Left lung (tissue), 10 donors: Measurements from ENCODE around the gene CTDSPL. TPM values are rescaled to one million over a fixed set of nuclear protein-coding genes. Genes with fewer than 3 reads are reported as not detected.

Source experiments
- ATAC-seq: fragments of 200-7000 bp; cut with Tn5 transposase; one replicate; pipeline ENCODE4 v1.9.1; 2020; ENCODE audit warnings: moderate library complexity
- DNase-seq, 4 donors: peaks; one replicate each; pipeline ENCODE4 v3.0.0-alpha.2; 2013 to 2020
- H3K27ac ChIP-seq, 2 donors: fragments of 200-600 bp; sonication (generic) in 1 of 2; one replicate each; pipeline versions ENCODE4 v1.5.0 to v1.8.0; 2020 to 2021
- H3K27me3 ChIP-seq, 2 donors: fragments of 200-600 bp; sonication (generic) in 1 of 2; one replicate each; pipeline versions ENCODE4 v1.5.0 to v1.8.0; 2020 to 2021
- H3K36me3 ChIP-seq, 2 donors: fragments of 200-600 bp; sonication (generic) in 1 of 2; one replicate each; pipeline versions ENCODE4 v1.5.0 to v1.8.0; 2020 to 2021
- H3K4me1 ChIP-seq, 2 donors: fragments of 200-600 bp; one replicate each; pipeline ENCODE4 v1.8.0; 2021
- H3K4me3 ChIP-seq, 2 donors: fragments of 200-600 bp; sonication (generic) in 1 of 2; one replicate each; pipeline versions ENCODE4 v1.5.0 to v1.8.0; 2020 to 2021; ENCODE audit warnings: mild to moderate bottlenecking in 1 of 2
- H3K9me3 ChIP-seq, 2 donors: fragments of 200-600 bp; sonication (generic) in 1 of 2; one replicate each; pipeline versions ENCODE4 v1.5.0 to v1.8.0; 2020 to 2021
- intact Hi-C, 2 donors: fragments of 100-400 bp; cut with DNase I; formaldehyde crosslinking; loops; one replicate each; pipeline versions ENCODE4 v1.11.2 to v1.14.2; 2022
- polyA plus RNA-seq, 6 donors: library from polyadenylated mRNA; unstranded; fragments of 120-200 nt; gene quantifications; one replicate each; pipeline ENCODE4 v1.2.1, GENCODE V29; 2013; ENCODE audit not compliant: insufficient read length in 6 of 6
- total RNA-seq, 2 donors: library from RNA; stranded (reverse); fragmentation: NEBNext Ultra II Directional; extraction: Animal tissue kit (Norgen Biotek cat#: 25700); gene quantifications; one replicate each; pipeline ENCODE4 v1.2.1, GENCODE V29; 2021
- TF ChIP-seq, protein P1 (sequence below), 2 donors: fragments of 200-600 bp; sonication (generic) in 1 of 2; IDR thresholded peaks; one replicate each; pipeline versions ENCODE4 v1.5.0 to v1.8.0; 2021; ENCODE audit warnings: antibody characterized with exemption in 2 of 2
- donor health status: DM: no; HTN: yes; CAD: no.
- donor health status: DM: no; HTN: no; CAD: no.

Gene CTDSPL
- total and polyA plus RNA-seq, 8 donors: 46.9 to 122 (median 115) TPM

DNA sequence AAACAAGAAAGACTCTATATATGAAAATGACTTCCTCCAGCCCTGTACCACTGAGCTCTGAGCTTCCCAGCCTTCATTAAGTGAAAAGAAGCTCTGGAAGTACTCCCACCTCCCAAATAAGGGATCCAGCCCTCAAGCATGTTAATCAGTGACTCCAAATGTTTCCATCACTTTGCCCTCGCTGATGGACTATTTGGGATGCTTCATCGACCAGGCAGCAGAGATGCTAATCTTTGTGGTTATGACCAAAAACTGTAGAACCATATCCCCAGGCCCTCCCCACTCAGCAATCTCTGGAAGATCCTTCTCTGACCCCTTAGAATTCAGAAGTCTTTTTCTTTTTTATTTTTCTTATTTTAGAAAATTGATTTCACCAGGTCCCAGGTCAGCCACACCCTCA lies 2.3 kb upstream of the CTDSPL start:
- Histone ChIP-seq H3K36me3 (no peaks in the 10 kb centered on the region), H3K4me3 (no peak overlapping the region), H3K27ac (peak overlapping the region in 1 of 2 donors; percentile 82), H3K4me1 (peaks cover 12 to 38% of the 10 kb centered on the region in 2 donors), H3K9me3 (no peaks in the 10 kb centered on the region), H3K27me3 (no peaks in the 10 kb centered on the region)
- TF ChIP-seq, protein P1, sequence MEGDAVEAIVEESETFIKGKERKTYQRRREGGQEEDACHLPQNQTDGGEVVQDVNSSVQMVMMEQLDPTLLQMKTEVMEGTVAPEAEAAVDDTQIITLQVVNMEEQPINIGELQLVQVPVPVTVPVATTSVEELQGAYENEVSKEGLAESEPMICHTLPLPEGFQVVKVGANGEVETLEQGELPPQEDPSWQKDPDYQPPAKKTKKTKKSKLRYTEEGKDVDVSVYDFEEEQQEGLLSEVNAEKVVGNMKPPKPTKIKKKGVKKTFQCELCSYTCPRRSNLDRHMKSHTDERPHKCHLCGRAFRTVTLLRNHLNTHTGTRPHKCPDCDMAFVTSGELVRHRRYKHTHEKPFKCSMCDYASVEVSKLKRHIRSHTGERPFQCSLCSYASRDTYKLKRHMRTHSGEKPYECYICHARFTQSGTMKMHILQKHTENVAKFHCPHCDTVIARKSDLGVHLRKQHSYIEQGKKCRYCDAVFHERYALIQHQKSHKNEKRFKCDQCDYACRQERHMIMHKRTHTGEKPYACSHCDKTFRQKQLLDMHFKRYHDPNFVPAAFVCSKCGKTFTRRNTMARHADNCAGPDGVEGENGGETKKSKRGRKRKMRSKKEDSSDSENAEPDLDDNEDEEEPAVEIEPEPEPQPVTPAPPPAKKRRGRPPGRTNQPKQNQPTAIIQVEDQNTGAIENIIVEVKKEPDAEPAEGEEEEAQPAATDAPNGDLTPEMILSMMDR (IDR thresholded peaks at IDR 0.05): no peak
- ATAC-seq (no peak), DNase-seq (no peak)
- intact Hi-C loops: loop anchor here (5.0 to 10.0 kb wide), 2 partner anchors 105 to 108 kb away; no protein-coding TSS in a partner anchor

DNA sequence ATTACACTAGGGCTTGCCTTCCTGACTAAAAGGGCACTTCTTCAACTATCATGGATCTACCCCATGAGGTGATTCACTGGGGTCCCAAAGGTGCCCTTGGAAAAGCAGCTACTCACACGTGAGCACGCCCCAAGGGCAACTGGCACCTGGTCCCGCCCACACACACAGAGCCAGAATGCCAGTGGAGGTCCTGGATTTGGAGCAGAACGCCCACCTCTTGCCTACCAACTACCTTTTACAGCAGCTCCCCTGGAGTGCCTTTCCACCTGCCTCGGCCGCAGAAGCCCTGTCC lies 1.8 kb upstream of the CTDSPL start:
- TF ChIP-seq, protein P1 (IDR thresholded peaks at IDR 0.05): no peak
- Histone ChIP-seq H3K27ac (peak overlapping the region; percentile 50 to 82), H3K36me3 (no peaks in the 10 kb centered on the region), H3K9me3 (no peaks in the 10 kb centered on the region), H3K4me3 (no peak overlapping the region), H3K4me1 (peaks cover 12 to 38% of the 10 kb centered on the region in 2 donors), H3K27me3 (no peaks in the 10 kb centered on the region)
- DNase-seq (no peak), ATAC-seq (no peak)
- intact Hi-C loops: loop anchor here (5.0 to 10.0 kb wide), 2 partner anchors 105 to 107 kb away; no protein-coding TSS in a partner anchor

DNA sequence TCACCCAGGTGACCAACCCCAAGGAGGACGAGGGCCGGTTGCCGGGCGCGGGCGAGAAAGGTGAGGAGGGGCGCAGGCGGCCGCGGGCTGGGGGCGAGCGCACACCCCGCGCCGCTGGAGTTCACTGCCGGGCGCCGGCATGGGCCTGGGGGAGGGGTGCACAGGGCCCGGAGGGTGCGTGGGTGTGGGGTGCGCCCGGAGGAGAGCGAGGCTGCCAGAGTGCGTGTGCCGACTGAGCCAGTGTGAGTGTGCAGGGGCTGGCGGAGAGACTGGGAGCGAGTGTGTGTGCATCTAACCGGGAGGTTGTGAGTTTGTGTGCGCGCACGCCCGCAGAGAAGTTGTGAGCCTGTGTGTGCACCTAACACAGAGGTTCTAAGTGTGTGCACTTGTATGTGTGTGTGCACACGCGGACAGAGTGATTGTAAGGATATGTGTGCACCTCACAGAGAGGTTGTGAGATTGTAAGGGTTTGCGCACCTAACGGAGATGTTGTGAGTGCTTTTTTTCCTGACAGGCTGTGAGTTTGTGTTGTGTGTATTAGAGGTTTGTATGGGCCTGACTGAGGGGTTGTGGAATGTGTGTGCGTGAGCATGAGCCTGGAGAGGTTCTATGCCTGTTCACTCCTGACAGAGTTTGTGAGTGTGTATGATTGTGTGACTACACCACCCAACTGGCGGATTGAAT lies 681 bp downstream of the CTDSPL start:
- Histone ChIP-seq H3K36me3 (no peaks in the 10 kb centered on the region), H3K27ac (peak overlapping the region; percentile 66 to 67), H3K27me3 (no peaks in the 10 kb centered on the region), H3K4me3 (peak overlapping the region; percentile 59 to 63), H3K9me3 (no peaks in the 10 kb centered on the region), H3K4me1 (peaks cover 12 to 42% of the 10 kb centered on the region in 2 donors)
- TF ChIP-seq, protein P1 (IDR thresholded peaks at IDR 0.05): no peak
- peak; percentile 35 for ATAC-seq
- DNase-seq: peak; percentile 33 to 85 (median 49)
- intact Hi-C loops: no loop called here

DNA sequence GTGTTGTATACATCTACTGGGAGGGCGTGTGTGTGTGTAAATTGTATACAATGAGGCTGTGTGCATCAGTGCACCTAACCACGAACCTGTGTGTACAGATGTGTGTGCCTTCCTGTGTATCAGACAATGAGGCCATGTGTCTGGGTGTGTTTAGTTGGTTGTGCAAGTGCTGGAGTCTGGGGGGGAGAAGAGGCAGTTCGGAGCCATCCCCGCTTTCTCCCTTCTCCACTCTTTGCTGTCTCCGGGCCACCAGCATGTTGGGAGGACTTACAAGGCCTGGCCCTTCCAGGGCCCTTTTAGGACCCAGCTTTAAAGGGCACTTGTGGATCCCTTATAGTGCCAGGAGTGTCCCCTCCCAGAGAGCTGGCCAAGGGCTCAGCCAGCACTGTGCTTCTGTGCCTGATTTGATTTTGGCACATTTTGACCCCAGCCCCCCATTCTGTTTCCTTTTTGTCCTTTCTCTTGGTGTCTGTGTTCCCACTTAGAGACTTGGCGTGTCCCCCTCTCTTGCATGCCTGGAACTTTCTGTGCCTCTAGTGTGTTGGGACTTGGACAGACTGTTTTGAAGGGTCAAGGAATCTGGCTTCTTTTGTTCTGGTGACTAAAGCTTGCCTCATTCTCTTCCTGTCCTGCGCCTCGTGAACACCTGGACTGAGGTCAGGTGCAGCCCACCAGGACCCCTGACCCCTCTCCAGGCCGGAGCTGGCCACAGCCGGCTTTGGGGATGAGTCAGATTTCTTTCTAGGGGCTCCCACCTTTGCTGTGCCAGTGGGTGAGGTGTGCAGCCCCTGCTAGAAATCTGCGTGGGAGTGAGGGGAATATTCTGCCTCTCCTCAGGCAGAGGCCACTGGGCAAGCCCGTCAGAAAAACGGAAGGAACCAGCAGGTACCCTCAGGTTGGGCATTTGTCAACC lies 1.5 kb downstream of the CTDSPL start:
- TF ChIP-seq, protein P1 (IDR thresholded peaks at IDR 0.05): no peak
- Histone ChIP-seq H3K27me3 (no peaks in the 10 kb centered on the region), H3K9me3 (no peaks in the 10 kb centered on the region), H3K27ac (peak overlapping the region; percentile 66 to 67), H3K36me3 (no peaks in the 10 kb centered on the region), H3K4me3 (peak overlapping the region; percentile 59 to 63), H3K4me1 (peaks cover 12 to 42% of the 10 kb centered on the region in 2 donors)
- intact Hi-C loops: no loop called here
- peak; percentile 11 for ATAC-seq
- DNase-seq: peak in 3 of 4 donors; percentile 30 to 42 (median 31)
